Mesendoderm (in vitro differentiated cells): ENCODE data around the gene LYAR.

Experiments
- DNase-seq: peaks from one replicate; pipeline ENCODE4 v3.0.0; 2013
- H2AK5ac ChIP-seq: 2 replicates; pipeline ENCODE4 v1.6.1; 2013; ENCODE audit warnings: low read length, inconsistent platforms
- H2BK120ac ChIP-seq: 2 replicates; pipeline ENCODE4 v1.6.1; 2013; ENCODE audit warnings: low read depth, mild to moderate bottlenecking, low read length, moderate library complexity, mixed read lengths
- H2BK15ac ChIP-seq: replicated peaks from 2 replicates; pipeline ENCODE4 v1.6.1; 2013; ENCODE audit warnings: low read depth, mild to moderate bottlenecking, moderate library complexity
- H2BK5ac ChIP-seq: 2 replicates; pipeline ENCODE4 v1.6.1; 2013; ENCODE audit warnings: low read length, inconsistent platforms
- H3K18ac ChIP-seq: 2 replicates; pipeline ENCODE4 v1.6.1; 2013; ENCODE audit warnings: mild to moderate bottlenecking, low read length, mixed read lengths
- H3K23ac ChIP-seq: one replicate; pipeline ENCODE4 v1.6.1; 2013; ENCODE audit warnings: low read length
- H3K27ac ChIP-seq: 2 replicates; pipeline ENCODE4 v1.5.1; 2013; ENCODE audit warnings: low read depth, mild to moderate bottlenecking, inconsistent platforms, low read length, moderate library complexity
- H3K27me3 ChIP-seq: 2 replicates; pipeline ENCODE4 v1.6.1; 2013; ENCODE audit warnings: low read length, control low read depth, mild to moderate bottlenecking, inconsistent platforms; ENCODE audit not compliant: insufficient read depth, poor library complexity
- H3K36me3 ChIP-seq: 2 replicates; pipeline ENCODE4 v1.6.1; 2013; ENCODE audit warnings: low read length, inconsistent platforms; ENCODE audit not compliant: control insufficient read depth, insufficient read depth
- H3K4ac ChIP-seq: one replicate; pipeline ENCODE4 v1.6.1; 2013; ENCODE audit warnings: low read depth, mild to moderate bottlenecking, low read length, moderate library complexity
- H3K4me1 ChIP-seq: 2 replicates; pipeline ENCODE4 v1.6.1; 2013; ENCODE audit warnings: low read depth, low read length, inconsistent platforms; ENCODE audit not compliant: control insufficient read depth
- H3K4me2 ChIP-seq: 2 replicates; pipeline ENCODE4 v1.6.1; 2013; ENCODE audit warnings: low read length
- H3K4me3 ChIP-seq: 2 replicates; pipeline ENCODE4 v1.5.1; 2013; ENCODE audit warnings: mild to moderate bottlenecking, low read length
- H3K56ac ChIP-seq: one replicate; pipeline ENCODE4 v1.6.1; 2013; ENCODE audit warnings: low read length
- H3K79me1 ChIP-seq: 2 replicates; pipeline ENCODE4 v1.6.1; 2013; ENCODE audit warnings: low read length, inconsistent platforms
- H3K79me2 ChIP-seq: 2 replicates; pipeline ENCODE4 v1.6.1; 2013; ENCODE audit warnings: mild to moderate bottlenecking, low read length; ENCODE audit not compliant: control insufficient read depth, insufficient read depth
- H3K9ac ChIP-seq: 2 replicates; pipeline ENCODE4 v1.6.1; 2013; ENCODE audit warnings: low read length, inconsistent platforms
- H4K5ac ChIP-seq: one replicate; pipeline ENCODE4 v1.6.1; 2013; ENCODE audit warnings: low read length
- H4K8ac ChIP-seq: one replicate; pipeline ENCODE4 v1.6.1; 2013; ENCODE audit warnings: low read depth, mild to moderate bottlenecking, control low read depth, low read length, moderate library complexity
- WGBS: extraction: QIAGEN DNeasy Blood & Tissue Kit; methylation state at CpG from one replicate; pipeline ENCODE4 v1.1.7; 2013; ENCODE audit warnings: low lambda C conversion rate, missing lambda C conversion rate; ENCODE audit not compliant: insufficient coverage; ENCODE audit errors: extremely low coverage; 5-methylcytosine and 5-hydroxymethylcytosine counted together

LYAR gene

GRCh38 chr4:4320528-4320927 lies 30.6 kb upstream of the LYAR start:
- Histone ChIP-seq H3K4me2 (no peak overlapping the region), H2BK120ac (no peak overlapping the region), H3K18ac (no peak overlapping the region), H3K79me1 (no peaks in the 10 kb centered on the region), H3K79me2 (no peaks in the 10 kb centered on the region), H3K9ac (no peak overlapping the region), H3K4me3 (no peak overlapping the region), H3K23ac (no peak overlapping the region), H2AK5ac (no peak overlapping the region), H3K56ac (no peak overlapping the region), H2BK5ac (no peak overlapping the region), H3K27ac (no peak overlapping the region), H2BK15ac (no peak overlapping the region), H4K8ac (no peak overlapping the region), H3K4ac (no peak overlapping the region), H3K36me3 (peaks cover 2% of the 10 kb centered on the region), H3K27me3 (no peaks in the 10 kb centered on the region), H4K5ac (no peak overlapping the region), H3K4me1 (peaks cover 3% of the 10 kb centered on the region)
- no CpG with 5 or more reads among the region's 15 CpGs for WGBS
- no peak for DNase-seq

- Histone ChIP-seq H2AK5ac (no peak overlapping the region), H3K56ac (no peak overlapping the region), H3K18ac (no peak overlapping the region), H4K8ac (no peak overlapping the region), H3K79me1 (no peaks in the 10 kb centered on the region), H3K4me3 (no peak overlapping the region), H2BK5ac (no peak overlapping the region), H3K27ac (no peak overlapping the region), H3K4me2 (no peak overlapping the region), H3K9ac (no peak overlapping the region), H2BK120ac (no peak overlapping the region), H3K36me3 (peaks cover 2% of the 10 kb centered on the region), H3K27me3 (no peaks in the 10 kb centered on the region), H3K23ac (no peak overlapping the region), H3K4me1 (no peaks in the 10 kb centered on the region), H4K5ac (no peak overlapping the region), H3K79me2 (no peaks in the 10 kb centered on the region), H2BK15ac (no peak overlapping the region), H3K4ac (no peak overlapping the region)
- no CpG with 5 or more reads among the region's 23 CpGs for WGBS
- DNase-seq: no peak
Observed at GRCh38 chr4:4317496-4318232, 27.7 kb upstream of the LYAR start.

- no peak overlapping the region for H3K23ac ChIP-seq
- no peak overlapping the region for H4K8ac ChIP-seq
- no peaks in the 10 kb centered on the region for H3K79me2 ChIP-seq
- WGBS: no CpG with 5 or more reads among the region's 13 CpGs
- H3K4ac ChIP-seq: no peak overlapping the region
- H2BK15ac ChIP-seq: no peak overlapping the region
- no peaks in the 10 kb centered on the region for H3K79me1 ChIP-seq
- H3K36me3 ChIP-seq: no peaks in the 10 kb centered on the region
- H3K9ac ChIP-seq: no peak overlapping the region
- no peak overlapping the region for H2AK5ac ChIP-seq
- H3K56ac ChIP-seq: no peak overlapping the region
- H2BK120ac ChIP-seq: no peak overlapping the region
- H3K27me3 ChIP-seq: no peaks in the 10 kb centered on the region
- no peak overlapping the region for H3K4me3 ChIP-seq
- H3K4me1 ChIP-seq: no peaks in the 10 kb centered on the region
- no peak overlapping the region for H3K27ac ChIP-seq
- no peak overlapping the region for H3K4me2 ChIP-seq
- H3K18ac ChIP-seq: no peak overlapping the region
- no peak for DNase-seq
- H2BK5ac ChIP-seq: no peak overlapping the region
- no peak overlapping the region for H4K5ac ChIP-seq
Observed at GRCh38 chr4:4316150-4316495, 26.2 kb upstream of the LYAR start.

- Histone ChIP-seq H3K4ac (no peak overlapping the region), H3K56ac (no peak overlapping the region), H3K36me3 (no peaks in the 10 kb centered on the region), H2AK5ac (no peak overlapping the region), H4K5ac (no peak overlapping the region), H3K27ac (no peak overlapping the region), H3K18ac (no peak overlapping the region), H3K23ac (no peak overlapping the region), H3K79me2 (no peaks in the 10 kb centered on the region), H3K4me2 (no peak overlapping the region), H3K4me3 (no peak overlapping the region), H3K79me1 (no peaks in the 10 kb centered on the region), H3K4me1 (no peaks in the 10 kb centered on the region), H2BK120ac (no peak overlapping the region), H2BK15ac (no peak overlapping the region), H4K8ac (no peak overlapping the region), H2BK5ac (no peak overlapping the region), H3K9ac (no peak overlapping the region), H3K27me3 (no peaks in the 10 kb centered on the region)
- no peak for DNase-seq
- WGBS: no CpG with 5 or more reads among the region's 12 CpGs
Observed at GRCh38 chr4:4315461-4316149, 25.7 kb upstream of the LYAR start.

- no peak overlapping the region for H2BK120ac ChIP-seq
- H3K27me3 ChIP-seq: no peaks in the 10 kb centered on the region
- H3K36me3 ChIP-seq: no peaks in the 10 kb centered on the region
- H3K18ac ChIP-seq: no peak overlapping the region
- no peak overlapping the region for H3K4me3 ChIP-seq
- H3K4me2 ChIP-seq: no peak overlapping the region
- no peak overlapping the region for H3K4ac ChIP-seq
- no CpG with 5 or more reads among the region's 4 CpGs for WGBS
- H2BK5ac ChIP-seq: no peak overlapping the region
- H3K27ac ChIP-seq: no peak overlapping the region
- no peak overlapping the region for H3K56ac ChIP-seq
- no peaks in the 10 kb centered on the region for H3K4me1 ChIP-seq
- H4K5ac ChIP-seq: no peak overlapping the region
- H3K23ac ChIP-seq: no peak overlapping the region
- H2AK5ac ChIP-seq: no peak overlapping the region
- no peak overlapping the region for H4K8ac ChIP-seq
- H3K79me2 ChIP-seq: no peaks in the 10 kb centered on the region
- no peaks in the 10 kb centered on the region for H3K79me1 ChIP-seq
- DNase-seq: no peak
- no peak overlapping the region for H2BK15ac ChIP-seq
- H3K9ac ChIP-seq: no peak overlapping the region
Observed at GRCh38 chr4:4311193-4311592, 21.2 kb upstream of the LYAR start.
